HCEC 1CT (cell line): Measurements from ENCODE around the gene NFAM1.

Experiments
- DNase-seq: peaks from one replicate; pipeline ENCODE4 v3.0.0-alpha.2; 2017

The NFAM1 gene

GRCh38 chr22:42439021-42439567 is 6.9 kb upstream of the NFAM1 start:
- DNase-seq = no peak

- DNase-seq = no peak
Measured at GRCh38 chr22:42438293-42438650, 6.1 kb upstream of the NFAM1 start.

- no peak for DNase-seq
Measured at GRCh38 chr22:42437488-42438292, 5.5 kb upstream of the NFAM1 start.

DNA sequence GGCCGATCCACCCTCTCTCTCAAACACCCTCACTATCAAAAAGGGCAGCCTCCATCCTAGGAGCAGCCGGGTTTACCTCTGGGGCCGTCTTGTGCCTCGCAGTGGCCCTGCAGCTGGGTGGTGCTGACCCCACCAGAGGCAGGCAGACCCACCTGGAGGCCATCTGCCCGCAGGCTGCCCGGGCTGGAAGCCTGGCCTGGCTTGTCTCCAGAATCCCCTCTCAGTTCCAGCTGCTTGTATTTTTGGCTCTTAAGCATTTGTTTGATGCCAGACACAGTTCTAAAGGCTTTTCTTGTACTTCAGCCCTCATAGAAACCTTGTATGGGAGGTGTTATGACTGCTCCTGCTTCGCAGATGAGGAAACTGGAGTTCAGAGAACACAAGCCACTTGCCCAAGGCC is 4.2 kb upstream of the NFAM1 start:
- DNase-seq = no peak

DNA sequence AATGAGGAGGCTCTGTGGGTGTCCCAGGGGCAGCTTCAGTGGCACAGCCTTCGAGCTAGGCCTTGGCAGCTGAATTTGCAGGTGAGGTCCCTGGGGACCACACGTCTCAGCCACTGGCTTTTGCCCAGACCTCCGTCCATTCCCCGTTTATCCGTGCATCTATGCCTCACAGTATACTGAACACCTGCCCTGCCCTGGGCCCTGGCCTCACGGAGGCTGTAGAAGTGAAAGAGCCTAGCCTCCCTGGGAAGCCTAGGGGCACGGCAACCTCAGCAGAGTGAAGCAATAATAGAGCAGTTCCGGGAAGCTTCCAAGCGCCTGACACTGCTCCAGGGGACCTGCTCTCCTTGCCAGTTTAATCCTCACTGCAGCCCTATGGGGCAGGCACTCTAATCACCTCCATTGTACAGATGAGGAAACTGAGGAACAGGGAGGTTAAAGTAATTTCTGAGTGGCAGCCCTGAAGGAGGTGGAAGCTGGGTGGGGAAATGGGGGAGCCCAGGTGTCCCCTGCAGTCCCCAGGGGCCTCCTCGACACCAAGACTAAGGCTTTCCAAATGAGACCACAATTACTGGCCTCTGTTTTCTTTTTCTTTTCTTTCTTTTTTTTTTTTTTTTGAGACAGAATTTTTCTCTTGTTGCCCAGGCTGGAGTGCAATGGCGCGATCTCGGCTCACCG is 2.7 kb upstream of the NFAM1 start:
- no peak for DNase-seq

GRCh38 chr22:42433754-42434682 is 1.8 kb upstream of the NFAM1 start:
- DNase-seq = no peak

DNA sequence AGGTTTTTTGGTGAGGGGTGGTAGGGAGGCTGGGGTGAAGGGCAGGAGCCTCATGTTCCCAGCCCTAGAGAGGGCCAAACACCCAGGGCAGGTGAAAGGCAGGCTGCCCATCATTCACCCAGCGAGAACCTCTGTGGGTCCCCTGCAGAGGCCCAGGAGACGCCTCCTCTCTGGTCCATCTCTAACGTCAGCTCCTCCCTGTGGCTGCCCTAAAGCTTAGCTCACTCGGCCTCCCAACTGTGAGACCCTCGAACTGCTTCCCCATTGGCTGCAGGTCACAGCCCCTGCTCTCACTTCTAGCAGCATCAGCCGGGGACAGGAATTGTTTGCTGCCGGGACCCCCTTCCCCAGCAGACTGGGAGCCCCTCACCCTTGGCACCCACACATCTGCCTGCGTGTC is 615 bp upstream of the NFAM1 start:
- no peak for DNase-seq

DNA sequence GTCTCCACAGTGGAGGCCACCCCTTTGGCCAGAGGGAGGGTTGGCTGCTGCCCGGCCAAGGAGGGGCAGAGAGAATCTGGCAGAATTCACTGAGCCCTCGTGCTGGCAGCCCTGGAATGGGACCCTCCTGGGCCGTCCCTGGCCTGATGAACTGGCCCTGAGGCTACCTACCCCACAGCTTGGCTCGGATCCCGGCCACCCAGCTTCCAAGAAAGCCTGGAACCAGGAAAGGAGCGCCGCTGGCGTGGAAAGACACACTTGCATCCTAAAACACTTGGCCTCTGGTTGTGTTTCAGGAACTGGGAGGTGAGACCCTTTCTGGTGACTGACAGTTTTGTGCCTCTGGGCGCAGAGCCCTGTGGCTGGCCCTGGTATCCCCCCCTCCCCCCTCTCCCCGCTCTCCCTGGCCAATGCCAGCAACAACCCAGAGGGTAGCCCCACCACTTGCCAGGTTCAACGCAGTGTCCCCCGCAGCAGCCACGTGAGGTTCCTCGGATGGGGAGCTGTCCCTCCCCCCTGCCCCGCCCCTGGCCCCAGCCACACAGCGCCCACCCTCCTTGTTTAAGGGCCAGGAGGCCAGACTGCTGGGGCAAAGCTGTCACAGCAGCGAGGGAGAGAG is 693 bp downstream of the NFAM1 start:
- DNase-seq = no peak

- DNase-seq = no peak
Measured at GRCh38 chr22:42430528-42431125, 1.6 kb downstream of the NFAM1 start.

- no peak for DNase-seq
Measured at GRCh38 chr22:42428760-42429159, 3.4 kb downstream of the NFAM1 start.

DNA sequence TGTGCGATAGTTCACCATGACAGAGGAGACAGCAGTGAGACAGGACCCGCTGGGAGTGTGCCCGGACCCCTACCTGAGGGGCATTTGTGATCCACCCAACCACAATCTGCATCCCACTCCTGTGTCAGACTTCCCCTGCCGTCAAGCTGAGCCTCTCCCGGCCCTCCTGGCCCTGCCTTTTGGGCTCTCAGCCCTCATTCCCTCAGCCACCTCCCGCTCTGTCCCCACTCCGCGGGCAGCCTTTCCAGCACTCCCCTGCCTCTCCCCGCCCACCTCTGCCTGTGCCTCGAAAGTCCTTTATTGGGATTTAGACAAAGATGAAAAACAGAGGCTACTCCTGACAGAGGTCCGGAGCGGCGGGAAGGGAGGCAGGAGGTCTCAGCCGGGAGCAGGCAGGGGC is 4.2 kb downstream of the NFAM1 start:
- DNase-seq = no peak

GRCh38 chr22:42427167-42427566 is 5.0 kb downstream of the NFAM1 start:
- no peak for DNase-seq

DNA sequence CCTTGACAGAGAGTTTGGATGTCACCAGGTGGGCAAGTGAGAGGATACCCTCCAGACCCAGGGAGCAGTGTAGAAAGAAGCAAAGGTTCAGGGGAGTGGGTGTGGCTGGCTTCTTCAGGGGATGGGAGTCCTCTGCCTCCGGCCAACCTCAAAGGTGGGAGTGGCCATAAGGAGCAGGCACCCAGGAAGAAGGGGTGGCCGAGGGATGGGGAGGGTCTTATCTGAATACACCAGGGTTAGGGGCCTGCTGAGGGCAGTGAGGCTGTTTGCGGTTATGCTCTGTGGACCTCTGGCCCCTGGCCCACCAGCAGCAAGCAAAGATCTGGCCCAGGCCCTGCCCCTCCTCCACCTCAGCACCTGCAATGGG is 6.2 kb downstream of the NFAM1 start:
- no peak for DNase-seq

DNA sequence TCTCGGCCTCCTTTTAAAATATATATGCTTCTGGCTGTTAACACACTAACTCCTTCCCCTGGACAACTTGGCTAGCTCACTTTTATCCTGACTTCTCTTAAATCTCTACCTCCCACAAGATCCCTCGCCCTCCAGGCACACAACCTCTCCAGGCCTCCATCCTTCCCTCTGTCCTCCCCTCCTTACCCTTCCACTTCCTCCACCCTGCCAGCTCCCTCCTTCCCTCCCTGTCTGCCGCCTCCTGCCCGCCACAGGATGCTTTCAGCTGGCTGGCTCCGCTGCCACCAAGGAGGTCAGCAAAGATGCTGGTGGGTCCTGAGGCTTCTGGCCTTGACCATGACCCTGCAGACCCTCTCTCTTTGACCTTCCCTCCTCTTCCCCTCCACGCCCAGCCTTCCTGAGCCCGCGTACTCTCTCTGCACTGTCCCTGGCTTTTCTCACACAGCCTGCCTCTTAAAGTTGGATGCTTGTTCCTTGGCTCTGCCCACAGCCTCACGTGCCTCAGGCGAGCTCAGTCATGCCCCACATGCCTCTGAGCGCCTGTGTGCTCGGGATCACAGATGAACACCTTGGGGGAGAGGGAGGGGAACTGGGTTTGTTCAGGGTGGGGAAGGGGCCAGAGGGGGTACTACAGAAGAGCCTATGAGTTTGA is 6.7 kb downstream of the NFAM1 start:
- no peak for DNase-seq

DNA sequence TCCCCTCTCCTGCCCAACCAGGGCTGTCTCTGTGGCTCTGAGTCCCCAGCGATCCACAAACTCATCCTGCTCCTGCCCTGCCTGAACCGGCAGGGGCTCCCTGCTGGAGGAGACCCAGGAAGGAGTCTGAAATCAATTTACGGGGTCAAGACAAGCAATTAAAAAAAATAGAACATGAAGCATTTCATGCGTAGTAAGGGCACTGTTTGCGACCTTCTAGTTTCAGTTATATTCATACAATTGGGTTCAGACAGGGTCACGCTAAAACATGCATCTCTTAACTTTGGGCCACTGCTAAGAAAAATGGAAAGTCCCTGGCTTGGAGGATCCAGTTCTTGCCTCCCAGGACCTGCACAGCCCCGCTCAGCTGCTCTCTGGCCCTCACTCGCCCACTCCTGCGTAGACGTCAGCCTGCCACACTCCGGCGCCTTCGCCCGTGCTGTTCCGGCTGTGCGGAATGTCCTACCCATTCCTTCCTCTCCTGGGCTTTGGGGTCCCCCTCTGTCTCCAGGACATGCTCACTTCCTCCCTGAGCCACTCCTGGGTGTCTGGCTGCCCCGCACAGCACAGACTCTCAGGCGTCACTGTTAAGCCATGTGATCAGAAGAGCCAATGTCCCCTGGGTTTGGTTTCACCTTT is 12.8 kb downstream of the NFAM1 start:
- no peak for DNase-seq

GRCh38 chr22:42418811-42419242 is 13.4 kb downstream of the NFAM1 start:
- no peak for DNase-seq

GRCh38 chr22:42417645-42418305 is 14.4 kb downstream of the NFAM1 start:
- DNase-seq = no peak

GRCh38 chr22:42416671-42417230 is 15.5 kb downstream of the NFAM1 start:
- no peak for DNase-seq

- DNase-seq = no peak
Measured at GRCh38 chr22:42414565-42415303, 17.5 kb downstream of the NFAM1 start.

- DNase-seq = no peak
Measured at GRCh38 chr22:42414021-42414420, 18.2 kb downstream of the NFAM1 start.
